Effector memory CD8-positive, alpha-beta T cell (primary cell): ENCODE data around the gene ZNF362.

Experiments
- ATAC-seq: fragments of 150-1000 bp; cut with Tn5 transposase; replicated peaks from 2 replicates; pipeline ENCODE4 v1.10.0; 2021; ENCODE audit warnings: mild to moderate bottlenecking, moderate library complexity
- DNase-seq, 3 experiments: peaks; one replicate each; pipeline ENCODE4 v3.0.0; 2021
- H3K27ac Mint-ChIP-seq, 2 donors: one replicate each; pipeline ENCODE4 v1.8.0; 2022; ENCODE audit warnings: mild to moderate bottlenecking in 2 of 2, mixed read lengths in 2 of 2, moderate library complexity in 2 of 2
- H3K27me3 Mint-ChIP-seq, 2 donors: one replicate each; pipeline ENCODE4 v1.8.0; 2022; ENCODE audit warnings: mixed read lengths in 2 of 2
- H3K36me3 Mint-ChIP-seq: one replicate; pipeline ENCODE4 v1.8.0; 2022; ENCODE audit warnings: mild to moderate bottlenecking, moderate library complexity, mixed read lengths; ENCODE audit not compliant: insufficient read depth
- H3K4me1 Mint-ChIP-seq, 2 donors: one replicate each; pipeline ENCODE4 v1.8.0; 2022; ENCODE audit warnings: low read depth in 2 of 2, mixed read lengths in 2 of 2
- H3K4me3 Mint-ChIP-seq, 2 donors: one replicate each; pipeline ENCODE4 v1.8.0; 2022; ENCODE audit warnings: mild to moderate bottlenecking in 2 of 2, mixed read lengths in 2 of 2, moderate library complexity in 2 of 2
- H3K9me3 Mint-ChIP-seq, 2 donors: one replicate each; pipeline ENCODE4 v1.8.0; 2022; ENCODE audit warnings: mixed read lengths in 2 of 2

Gene ZNF362

GRCh38 chr1:33328817-33329216 lies 72.5 kb downstream of the ZNF362 start:
- Mint-ChIP-seq H3K27me3 (no peaks in the 10 kb centered on the region), H3K27ac (no peak overlapping the region), H3K4me3 (no peak overlapping the region), H3K4me1 (no peaks in the 10 kb centered on the region), H3K36me3 (peaks cover 83% of the 10 kb centered on the region), H3K9me3 (no peaks in the 10 kb centered on the region)
- no peak for DNase-seq
- no peak for ATAC-seq

- Mint-ChIP-seq H3K4me3 (no peak overlapping the region), H3K4me1 (peaks cover 0 to 2% of the 10 kb centered on the region in 2 donors), H3K27me3 (no peaks in the 10 kb centered on the region), H3K9me3 (no peaks in the 10 kb centered on the region), H3K27ac (no peak overlapping the region), H3K36me3 (peaks cover 81% of the 10 kb centered on the region)
- no peak for ATAC-seq
- DNase-seq: no peak
These were observed 73.5 kb downstream of the ZNF362 start for GRCh38 chr1:33329600-33330305.

- DNase-seq (no peak), ATAC-seq (no peak)
- peaks cover 5 to 6% of the 10 kb centered on the region in 2 donors for H3K4me1 Mint-ChIP-seq
- no peak overlapping the region for H3K27ac Mint-ChIP-seq
- H3K9me3 Mint-ChIP-seq: no peaks in the 10 kb centered on the region
- peaks cover 80% of the 10 kb centered on the region for H3K36me3 Mint-ChIP-seq
- H3K27me3 Mint-ChIP-seq: no peaks in the 10 kb centered on the region
- H3K4me3 Mint-ChIP-seq: no peak overlapping the region
These were observed 74.1 kb downstream of the ZNF362 start for GRCh38 chr1:33330361-33330890.

- peaks cover 75% of the 10 kb centered on the region for H3K36me3 Mint-ChIP-seq
- H3K9me3 Mint-ChIP-seq: no peaks in the 10 kb centered on the region
- no peak overlapping the region for H3K27ac Mint-ChIP-seq
- H3K4me3 Mint-ChIP-seq: no peak overlapping the region
- no peaks in the 10 kb centered on the region for H3K27me3 Mint-ChIP-seq
- H3K4me1 Mint-ChIP-seq: peaks cover 5 to 6% of the 10 kb centered on the region in 2 donors
- ATAC-seq (no peak), DNase-seq (no peak)
These were observed 74.6 kb downstream of the ZNF362 start for GRCh38 chr1:33330906-33331305.

GRCh38 chr1:33331444-33332356 lies 75.4 kb downstream of the ZNF362 start:
- H3K4me3 Mint-ChIP-seq: no peak overlapping the region
- H3K27me3 Mint-ChIP-seq: no peaks in the 10 kb centered on the region
- peaks cover 5 to 6% of the 10 kb centered on the region in 2 donors for H3K4me1 Mint-ChIP-seq
- H3K36me3 Mint-ChIP-seq: peaks cover 71% of the 10 kb centered on the region
- DNase-seq (no peak), ATAC-seq (no peak)
- H3K27ac Mint-ChIP-seq: no peak overlapping the region
- no peaks in the 10 kb centered on the region for H3K9me3 Mint-ChIP-seq

- Mint-ChIP-seq H3K4me3 (no peak overlapping the region), H3K9me3 (no peaks in the 10 kb centered on the region), H3K27ac (no peak overlapping the region), H3K36me3 (peaks cover 65% of the 10 kb centered on the region), H3K27me3 (no peaks in the 10 kb centered on the region), H3K4me1 (peaks cover 5 to 10% of the 10 kb centered on the region in 2 donors)
- DNase-seq: no peak
- no peak for ATAC-seq
These were observed 76.1 kb downstream of the ZNF362 start for GRCh38 chr1:33332357-33332789.

- no peaks in the 10 kb centered on the region for H3K9me3 Mint-ChIP-seq
- peaks cover 60% of the 10 kb centered on the region for H3K36me3 Mint-ChIP-seq
- H3K4me1 Mint-ChIP-seq: peaks cover 7 to 10% of the 10 kb centered on the region in 2 donors
- H3K4me3 Mint-ChIP-seq: no peak overlapping the region
- H3K27me3 Mint-ChIP-seq: no peaks in the 10 kb centered on the region
- DNase-seq (no peak), ATAC-seq (no peak)
- H3K27ac Mint-ChIP-seq: no peak overlapping the region
These were observed 76.6 kb downstream of the ZNF362 start for GRCh38 chr1:33332881-33333280.

- H3K4me3 Mint-ChIP-seq: no peak overlapping the region
- peaks cover 47% of the 10 kb centered on the region for H3K36me3 Mint-ChIP-seq
- no peaks in the 10 kb centered on the region for H3K27me3 Mint-ChIP-seq
- peaks cover 17 to 18% of the 10 kb centered on the region in 2 donors for H3K4me1 Mint-ChIP-seq
- no peaks in the 10 kb centered on the region for H3K9me3 Mint-ChIP-seq
- no peak for ATAC-seq
- DNase-seq: no peak
- peak overlapping the region in 1 of 2 donors; percentile 19 for H3K27ac Mint-ChIP-seq
These were observed 77.8 kb downstream of the ZNF362 start for GRCh38 chr1:33334081-33334552.

GRCh38 chr1:33335020-33335419 lies 78.7 kb downstream of the ZNF362 start:
- Mint-ChIP-seq H3K36me3 (peaks cover 38% of the 10 kb centered on the region), H3K27ac (peak overlapping the region; percentile 5 to 9), H3K4me1 (peaks cover 17 to 23% of the 10 kb centered on the region in 2 donors), H3K4me3 (no peak overlapping the region), H3K27me3 (no peaks in the 10 kb centered on the region), H3K9me3 (no peaks in the 10 kb centered on the region)
- ATAC-seq: no peak
- DNase-seq: no peak

- Mint-ChIP-seq H3K27me3 (no peaks in the 10 kb centered on the region), H3K4me3 (no peak overlapping the region), H3K9me3 (no peaks in the 10 kb centered on the region), H3K4me1 (peaks cover 26 to 28% of the 10 kb centered on the region in 2 donors), H3K36me3 (peaks cover 28% of the 10 kb centered on the region), H3K27ac (no peak overlapping the region)
- no peak for DNase-seq
- ATAC-seq: no peak
These were observed 80.3 kb downstream of the ZNF362 start for GRCh38 chr1:33336580-33336979.

- Mint-ChIP-seq H3K4me1 (peaks cover 28% of the 10 kb centered on the region in 2 donors), H3K9me3 (no peaks in the 10 kb centered on the region), H3K36me3 (peaks cover 19% of the 10 kb centered on the region), H3K27me3 (no peaks in the 10 kb centered on the region), H3K4me3 (no peak overlapping the region), H3K27ac (no peak overlapping the region)
- DNase-seq (no peak), ATAC-seq (no peak)
These were observed 81.1 kb downstream of the ZNF362 start for GRCh38 chr1:33337441-33337840.

GRCh38 chr1:33338048-33338439 lies 81.8 kb downstream of the ZNF362 start:
- Mint-ChIP-seq H3K27ac (peak overlapping the region in 1 of 2 donors; percentile 2), H3K4me3 (no peak overlapping the region), H3K36me3 (peaks cover 14% of the 10 kb centered on the region), H3K9me3 (no peaks in the 10 kb centered on the region), H3K27me3 (no peaks in the 10 kb centered on the region), H3K4me1 (peaks cover 32% of the 10 kb centered on the region in 2 donors)
- ATAC-seq: no peak
- no peak for DNase-seq

- peaks cover 14% of the 10 kb centered on the region for H3K36me3 Mint-ChIP-seq
- no peak for ATAC-seq
- peak overlapping the region; percentile 2 to 57 for H3K27ac Mint-ChIP-seq
- H3K27me3 Mint-ChIP-seq: no peaks in the 10 kb centered on the region
- peaks cover 32 to 33% of the 10 kb centered on the region in 2 donors for H3K4me1 Mint-ChIP-seq
- no peaks in the 10 kb centered on the region for H3K9me3 Mint-ChIP-seq
- no peak for DNase-seq
- H3K4me3 Mint-ChIP-seq: no peak overlapping the region
These were observed 82.3 kb downstream of the ZNF362 start for GRCh38 chr1:33338440-33339211.
